ENCODE measurements around the gene NDUFA3. TPM values are rescaled to one million over a fixed set of nuclear protein-coding genes. Genes with fewer than 3 reads are reported as not detected.
A peak's percentile ranks its signal among the peaks of the same experiment; 100 is the strongest.

Gene NDUFA3
- total RNA-seq, 2 experiments from 2014 or later, result 134 to 135 TPM

DNA sequence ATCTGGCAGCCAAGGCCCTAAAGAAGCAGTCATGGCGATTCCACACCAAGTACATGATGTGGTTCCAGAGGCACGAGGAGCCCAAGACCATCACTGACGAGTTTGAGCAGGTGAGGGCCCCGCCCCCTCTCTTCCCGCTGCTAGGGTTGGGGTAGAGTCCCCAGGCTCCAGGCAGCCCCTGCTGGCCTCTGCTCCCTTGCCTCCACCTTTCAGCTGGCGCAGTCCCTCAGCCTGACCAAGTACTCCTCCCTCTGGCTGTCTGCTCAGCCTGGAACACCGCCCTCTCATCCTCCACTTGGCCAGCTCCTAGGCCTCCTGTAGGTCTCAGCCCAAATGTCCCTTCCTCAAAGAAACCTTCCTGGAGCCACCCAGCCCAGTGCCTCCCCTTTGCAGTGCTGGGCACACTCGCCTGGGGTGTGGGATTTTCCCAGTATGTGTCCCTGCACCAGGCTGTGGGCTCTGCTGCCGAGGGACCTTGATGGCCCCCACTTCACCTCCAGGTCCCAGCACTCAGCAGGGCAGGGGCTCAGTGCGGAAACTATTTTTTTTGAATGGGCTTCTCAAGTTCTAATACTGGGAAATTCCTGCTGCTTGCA lies 51.2 kb downstream of the NDUFA3 start:
- Mint-ChIP-seq H3K36me3 (peaks cover 37% of the 10 kb centered on the region), H3K27ac (peak overlapping the region; percentile 6), H3K4me3 (no peak overlapping the region), H3K27me3 (no peaks in the 10 kb centered on the region), H3K9me3 (no peaks in the 10 kb centered on the region), H3K4me1 (peaks cover 23% of the 10 kb centered on the region)
- DNase-seq, result no peak
- no peak for ATAC-seq (ENCODE audit: low read depth)
- POLR2A ChIA-PET, result no interaction called here

DNA sequence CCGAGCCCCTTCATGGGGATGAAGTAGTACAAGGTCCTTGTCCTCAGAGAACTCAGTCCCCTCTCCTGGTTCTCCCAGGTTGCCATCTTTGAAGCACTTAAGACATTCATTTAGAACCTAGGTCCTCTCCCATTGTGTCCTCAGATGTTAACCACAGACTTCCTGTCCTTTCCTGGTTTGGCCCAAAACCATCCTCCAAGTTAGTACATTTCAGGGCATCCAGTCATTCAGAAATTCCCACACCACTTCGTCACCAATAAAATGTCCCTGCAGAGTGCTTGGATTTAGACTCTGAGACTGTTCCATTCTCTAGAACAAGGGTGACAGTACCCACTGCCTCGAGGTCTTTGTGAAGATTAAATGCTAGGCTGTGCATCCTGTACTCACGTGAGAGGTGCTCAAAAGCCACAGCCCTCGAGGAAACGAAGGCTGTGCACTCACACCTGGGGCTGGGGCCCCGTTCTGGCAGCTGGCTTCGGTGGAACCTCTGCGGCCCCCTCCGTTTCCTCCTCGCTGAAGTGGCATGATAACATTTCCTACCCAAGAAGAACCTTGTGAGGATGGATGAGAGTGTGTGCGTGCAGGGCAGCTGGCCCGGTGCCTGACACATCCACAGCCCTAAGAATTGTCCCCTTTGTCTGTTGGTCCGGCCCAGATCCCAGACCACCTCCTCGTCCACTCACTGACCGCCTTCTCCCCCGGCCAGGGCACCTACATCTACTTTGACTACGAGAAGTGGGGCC lies 52.1 kb downstream of the NDUFA3 start:
- Mint-ChIP-seq H3K4me3 (peak overlapping the region; percentile 52), H3K27ac (peak overlapping the region; percentile 90), H3K9me3 (no peaks in the 10 kb centered on the region), H3K4me1 (peaks cover 27% of the 10 kb centered on the region), H3K27me3 (no peaks in the 10 kb centered on the region), H3K36me3 (peaks cover 37% of the 10 kb centered on the region)
- POLR2A ChIA-PET, result interaction anchor here (0.6 to 1.2 kb wide), 4 partner anchors 18 to 280 kb away, joined by 3 to 5 read pairs (median 3); partner anchors contain the start of gene CNOT3
- DNase-seq (peak; percentile 59), ATAC-seq (ENCODE audit: low read depth) (peak; percentile 21)

DNA sequence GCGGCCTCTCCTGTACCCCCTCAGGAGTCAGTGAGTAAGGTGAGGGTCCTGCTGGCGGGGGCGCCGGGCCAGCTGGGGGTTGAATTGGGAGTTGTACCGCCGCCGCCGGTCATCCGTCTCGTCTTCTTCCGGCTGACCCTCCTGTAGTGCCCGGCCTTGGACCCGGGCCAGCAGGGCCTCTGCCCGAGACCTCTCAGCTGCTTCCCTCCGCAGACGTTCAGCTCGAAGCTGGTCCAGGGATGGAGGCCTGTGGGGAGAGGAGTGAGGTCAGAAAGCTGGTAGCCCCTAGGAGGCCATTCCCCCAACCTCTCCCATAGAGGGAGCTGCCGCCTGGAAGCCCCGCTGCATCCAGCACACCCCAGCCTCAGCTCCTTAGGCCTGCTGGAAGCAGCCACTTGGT lies 53.0 kb downstream of the NDUFA3 start:
- Mint-ChIP-seq H3K4me1 (peaks cover 30% of the 10 kb centered on the region), H3K27me3 (no peaks in the 10 kb centered on the region), H3K4me3 (peak overlapping the region; percentile 25), H3K27ac (no peak overlapping the region), H3K36me3 (peaks cover 34% of the 10 kb centered on the region), H3K9me3 (no peaks in the 10 kb centered on the region)
- DNase-seq (no peak), ATAC-seq (ENCODE audit: low read depth) (no peak)
- POLR2A ChIA-PET, result interaction anchor here (1.2 kb wide), 1 partner anchor 19 kb away, joined by 3 read pairs; the partner anchor contains the start of gene CNOT3

DNA sequence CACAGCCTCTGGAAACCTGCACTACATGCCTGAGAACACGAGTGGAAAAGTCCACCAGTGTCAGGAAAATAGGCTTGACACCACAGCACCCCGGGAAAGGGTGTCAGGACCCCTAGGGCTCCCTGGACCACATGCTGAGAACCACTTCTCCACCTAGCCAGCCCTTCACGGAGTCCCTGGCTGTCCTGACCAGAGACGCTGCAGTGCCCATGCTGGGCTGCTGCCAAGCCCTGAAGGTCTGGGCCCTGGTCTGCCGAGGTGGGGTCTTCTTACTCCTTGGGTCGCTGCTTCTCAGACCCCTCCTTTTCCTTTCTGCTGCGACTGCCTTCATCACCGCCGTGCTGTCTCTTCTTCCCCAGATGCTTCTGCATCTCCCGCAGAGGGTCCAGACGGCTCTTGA lies 53.8 kb downstream of the NDUFA3 start:
- no peaks in the 10 kb centered on the region for H3K9me3 Mint-ChIP-seq
- ATAC-seq (ENCODE audit: low read depth) (no peak), DNase-seq (no peak)
- no peak overlapping the region for H3K27ac Mint-ChIP-seq
- no peak overlapping the region for H3K4me3 Mint-ChIP-seq
- peaks cover 30% of the 10 kb centered on the region for H3K36me3 Mint-ChIP-seq
- POLR2A ChIA-PET, result interaction anchor here (0.6 to 1.2 kb wide), 2 partner anchors 20 to 45 kb away, joined by 3 to 4 read pairs; no protein-coding TSS in a partner anchor
- peaks cover 33% of the 10 kb centered on the region for H3K4me1 Mint-ChIP-seq
- H3K27me3 Mint-ChIP-seq, result no peaks in the 10 kb centered on the region

DNA sequence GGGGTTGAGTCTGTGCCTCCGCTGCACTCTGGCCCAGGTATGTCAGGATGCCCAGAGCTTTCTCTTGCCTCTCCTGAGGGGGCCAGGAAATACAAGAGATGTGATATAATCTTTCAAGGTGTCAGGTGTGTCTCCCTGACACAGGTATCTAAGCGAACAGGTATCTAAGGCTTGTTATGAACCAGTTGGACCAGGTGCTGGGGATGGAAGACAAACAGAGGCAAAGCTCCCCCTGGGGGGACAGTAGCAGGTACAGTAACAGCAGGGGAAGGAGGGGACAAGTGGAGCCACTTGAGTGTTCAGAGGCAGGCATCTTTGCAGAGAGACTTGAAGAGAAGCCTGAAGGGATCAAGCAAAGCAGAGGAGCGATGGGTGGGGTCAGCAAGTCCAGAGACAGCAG lies 54.3 kb downstream of the NDUFA3 start:
- POLR2A ChIA-PET, result interaction anchor here (0.6 to 1.2 kb wide), 2 partner anchors 20 to 46 kb away, joined by 3 to 4 read pairs; no protein-coding TSS in a partner anchor
- Mint-ChIP-seq H3K27ac (peak overlapping the region; percentile 66), H3K9me3 (no peaks in the 10 kb centered on the region), H3K4me1 (peaks cover 33% of the 10 kb centered on the region), H3K36me3 (peaks cover 30% of the 10 kb centered on the region), H3K27me3 (no peaks in the 10 kb centered on the region), H3K4me3 (peak overlapping the region; percentile 40)
- ATAC-seq (ENCODE audit: low read depth) (no peak), DNase-seq (no peak)

Other genes starting within 250 kb of the NDUFA3 start
- 10 to 100 TPM; 76.3 to 77.3 TPM for gene MYADM, start 235.0 kb upstream of the NDUFA3 start, total RNA-seq
- gene PRKCG, start 220.7 kb upstream of the NDUFA3 start, total RNA-seq, result not detected
- not detected for gene CACNG7, start 193.6 kb upstream of the NDUFA3 start, total RNA-seq
- gene CACNG8, start 139.9 kb upstream of the NDUFA3 start, total RNA-seq, result not detected
- gene CACNG6, start 111.2 kb upstream of the NDUFA3 start, total RNA-seq, result not detected
- gene VSTM1, start 39.0 kb upstream of the NDUFA3 start, total RNA-seq, result not detected
- gene TARM1, start 21.5 kb upstream of the NDUFA3 start, total RNA-seq, result not detected
- gene OSCAR, start 2.1 kb upstream of the NDUFA3 start, total RNA-seq, result 1 to 10 TPM in 1 of 2 experiments, under 1 TPM in 1; 0.96 to 1.5 TPM
- 10 to 100 TPM; 37.9 to 43.3 TPM for gene TFPT, start 12.8 kb downstream of the NDUFA3 start, total RNA-seq
- gene PRPF31, start 12.9 kb downstream of the NDUFA3 start, total RNA-seq, result 10 to 100 TPM; 66.3 to 69.3 TPM
- 10 to 100 TPM; 60.0 to 72.3 TPM for gene CNOT3, start 34.9 kb downstream of the NDUFA3 start, total RNA-seq
- 10 to 100 TPM; 10.2 to 12.8 TPM for gene LENG1, start 56.9 kb downstream of the NDUFA3 start, total RNA-seq
- gene TMC4, start 70.3 kb downstream of the NDUFA3 start, total RNA-seq, result 1 to 10 TPM; 1.7 to 3.0 TPM
- 10 to 100 TPM; 49.0 to 52.2 TPM for gene MBOAT7, start 86.7 kb downstream of the NDUFA3 start, total RNA-seq
- gene TSEN34, start 88.5 kb downstream of the NDUFA3 start, total RNA-seq, result 10 to 100 TPM; 16.3 to 17.4 TPM
- gene RPS9, start 98.0 kb downstream of the NDUFA3 start, total RNA-seq, result 1,000 to 10,000 TPM; 1,098 to 1,155 TPM
- 1 to 10 TPM in 1 of 2 experiments, under 1 TPM in 1; 0.74 to 1.3 TPM for gene LILRB3, start 120.2 kb downstream of the NDUFA3 start, total RNA-seq
- gene LILRA6, start 139.9 kb downstream of the NDUFA3 start, total RNA-seq, result under 1 TPM; 0.60 to 0.64 TPM
- under 1 TPM; 0.28 to 0.36 TPM for gene LILRB5, start 154.4 kb downstream of the NDUFA3 start, total RNA-seq
- under 1 TPM; 0.55 to 0.57 TPM for gene LILRB2, start 178.3 kb downstream of the NDUFA3 start, total RNA-seq
- gene LILRA5, start 210.3 kb downstream of the NDUFA3 start, total RNA-seq, result not detected
- gene LILRA4, start 236.3 kb downstream of the NDUFA3 start, total RNA-seq, result not detected